Measurements from ENCODE around the gene THSD4. TPM values are rescaled to one million over a fixed set of nuclear protein-coding genes. Genes with fewer than 3 reads are reported as not detected.

THSD4 gene
- total RNA-seq, 1 donor from 2014 or later, result 3.0 TPM

Other genes with a start within 250 kb of the THSD4 start
- gene THAP10, start 223.0 kb upstream of the THSD4 start, total RNA-seq, result 3.9 TPM
- 95.6 TPM for gene LRRC49, start 222.6 kb upstream of the THSD4 start, total RNA-seq

Data from temporal lobe (tissue), 1 donor.